Measurements from ENCODE around the gene HYI. TPM values are rescaled to one million over a fixed set of nuclear protein-coding genes. Genes with fewer than 3 reads are reported as not detected.

HYI gene
- total RNA-seq, 1 donor from 2014 or later, result 50.9 TPM

GRCh38 chr1:43444151-43444828, 9.4 kb downstream of the HYI start:
- DNase-seq (ENCODE audit: low spot score), result no peak

DNA sequence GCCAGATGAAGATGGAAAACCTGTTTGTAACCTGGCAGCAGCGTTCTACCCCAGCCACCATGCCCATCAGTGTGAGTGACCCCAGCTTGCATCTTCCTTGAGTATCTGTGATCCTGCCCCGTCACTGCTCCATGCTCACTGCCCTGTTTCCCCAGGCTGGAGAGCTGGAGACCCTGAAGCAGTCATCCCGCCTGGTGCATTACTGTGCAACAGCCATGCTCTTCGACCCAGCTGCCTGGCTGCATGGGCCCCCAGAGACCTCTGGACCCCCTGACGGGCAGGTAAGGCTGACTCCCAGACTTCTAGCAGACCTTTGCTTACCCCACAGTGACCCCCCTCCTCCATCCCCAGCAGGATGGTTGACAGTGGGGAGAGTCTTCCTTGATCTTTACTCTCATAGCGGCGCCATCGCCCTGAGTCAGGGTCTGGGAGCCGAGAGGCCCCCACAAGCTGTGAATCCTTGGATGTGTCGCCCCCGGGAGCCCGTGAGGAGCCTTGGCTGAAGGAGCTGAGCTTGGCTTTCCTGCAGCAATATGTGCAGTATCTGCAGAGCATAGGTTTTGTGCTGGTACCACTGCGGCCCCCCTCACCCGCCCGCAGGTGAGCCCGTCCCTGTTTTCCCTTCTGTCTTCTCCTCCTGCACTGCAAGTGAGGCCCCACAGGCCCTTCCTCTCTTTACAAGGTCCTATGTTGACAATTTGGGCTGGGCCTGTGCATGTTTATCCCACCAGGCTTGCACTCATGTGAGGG, 10.4 kb downstream of the HYI start:
- no peak for DNase-seq (ENCODE audit: low spot score)

- no peak for DNase-seq (ENCODE audit: low spot score)
These were observed 11.0 kb downstream of the HYI start for GRCh38 chr1:43442756-43443155.

- no peak for DNase-seq (ENCODE audit: low spot score)
These were observed 11.7 kb downstream of the HYI start for GRCh38 chr1:43441894-43442637.

- DNase-seq (ENCODE audit: low spot score), result no peak
These were observed 12.4 kb downstream of the HYI start for GRCh38 chr1:43441166-43441893.

- DNase-seq (ENCODE audit: low spot score), result no peak
These were observed 13.4 kb downstream of the HYI start for GRCh38 chr1:43440358-43440757.

DNA sequence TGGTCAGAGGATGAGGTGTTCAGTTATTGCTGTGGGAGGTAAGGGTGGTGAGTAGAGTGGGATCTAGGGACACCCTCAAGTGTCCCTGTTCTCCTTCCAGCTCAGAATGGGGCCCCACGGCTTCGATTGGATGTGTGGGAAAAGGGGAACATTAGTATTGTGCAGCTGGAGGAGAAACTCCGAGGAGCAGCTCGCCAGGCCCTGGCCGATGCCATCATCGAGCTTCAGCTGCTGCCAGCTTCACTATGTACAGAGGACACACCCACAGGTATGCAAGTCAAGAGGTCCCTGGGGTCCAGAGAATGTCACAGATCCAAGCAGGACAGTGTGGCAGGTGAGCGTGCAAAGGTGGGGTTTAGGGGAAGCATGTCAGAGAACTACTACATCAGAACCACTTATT, 13.9 kb downstream of the HYI start:
- no peak for DNase-seq (ENCODE audit: low spot score)

DNA sequence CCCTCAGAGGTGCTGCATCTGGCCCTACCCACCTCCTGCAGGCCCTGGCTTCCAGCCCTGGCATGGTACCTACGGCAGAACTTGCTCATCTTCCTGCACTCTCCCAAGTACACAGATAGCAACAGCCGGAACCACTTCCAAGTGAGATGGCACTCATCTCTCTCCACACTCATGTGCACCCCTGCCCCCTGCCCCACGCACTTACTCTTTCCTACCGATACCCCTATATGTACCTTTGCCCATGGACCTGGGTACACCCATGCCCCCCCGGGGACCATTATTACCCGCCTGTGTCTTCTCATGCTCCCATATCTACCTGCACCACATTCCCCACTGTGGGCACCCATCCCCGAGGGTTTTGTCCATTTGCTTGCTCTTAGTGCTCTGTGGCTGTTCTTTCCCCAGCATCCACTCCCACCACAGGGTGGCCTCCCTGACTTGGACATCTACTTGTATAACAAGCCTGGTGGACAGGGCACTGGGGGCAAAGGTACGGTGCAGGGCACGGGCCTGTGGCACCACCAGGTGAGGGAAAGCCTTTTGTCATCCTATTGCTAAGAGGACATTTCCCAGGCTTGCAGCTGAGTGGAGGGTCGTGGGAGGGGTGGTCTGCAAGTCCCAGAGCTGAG, 14.7 kb downstream of the HYI start:
- no peak for DNase-seq (ENCODE audit: low spot score)

DNA sequence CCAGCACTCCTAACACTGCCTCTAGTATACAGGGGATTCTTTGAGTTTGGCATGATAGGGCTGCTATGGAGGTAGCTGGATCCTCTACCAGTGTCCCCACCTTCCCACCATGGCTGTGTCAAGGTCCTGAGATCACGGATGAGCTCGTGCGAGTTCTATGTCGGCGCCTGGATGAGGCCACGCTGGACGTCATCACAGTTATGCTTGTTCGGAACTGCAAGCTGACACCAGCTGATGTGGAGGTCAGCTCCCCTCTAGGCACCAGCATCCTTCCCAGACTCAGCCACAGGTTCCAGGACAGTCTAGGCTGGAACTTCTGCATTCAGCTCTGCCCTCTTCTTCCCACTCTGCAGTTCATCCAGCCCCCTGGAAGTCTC, 15.2 kb downstream of the HYI start:
- DNase-seq (ENCODE audit: low spot score), result no peak

DNA sequence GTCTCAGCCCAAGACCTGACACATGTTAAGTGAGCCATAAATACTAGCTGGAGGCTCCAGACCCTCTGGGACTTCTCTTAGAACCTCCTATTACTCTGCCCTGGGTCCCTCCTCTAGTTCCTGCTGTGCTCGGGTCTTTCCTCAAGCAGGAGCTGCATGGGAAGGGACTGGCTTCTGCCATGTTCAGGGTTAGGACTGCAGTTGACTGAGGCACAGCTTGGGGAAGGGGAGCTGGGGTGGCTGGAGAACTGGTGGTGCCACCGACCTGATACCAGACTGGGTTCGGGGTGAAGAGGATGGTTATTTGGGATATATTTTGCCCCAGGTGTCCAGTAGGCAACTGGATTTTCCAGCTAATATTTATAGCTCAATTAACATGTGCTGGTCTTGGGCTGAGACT, 15.7 kb downstream of the HYI start:
- no peak for DNase-seq (ENCODE audit: low spot score)

GRCh38 chr1:43437031-43437973, 16.4 kb downstream of the HYI start:
- DNase-seq (ENCODE audit: low spot score), result no peak

DNA sequence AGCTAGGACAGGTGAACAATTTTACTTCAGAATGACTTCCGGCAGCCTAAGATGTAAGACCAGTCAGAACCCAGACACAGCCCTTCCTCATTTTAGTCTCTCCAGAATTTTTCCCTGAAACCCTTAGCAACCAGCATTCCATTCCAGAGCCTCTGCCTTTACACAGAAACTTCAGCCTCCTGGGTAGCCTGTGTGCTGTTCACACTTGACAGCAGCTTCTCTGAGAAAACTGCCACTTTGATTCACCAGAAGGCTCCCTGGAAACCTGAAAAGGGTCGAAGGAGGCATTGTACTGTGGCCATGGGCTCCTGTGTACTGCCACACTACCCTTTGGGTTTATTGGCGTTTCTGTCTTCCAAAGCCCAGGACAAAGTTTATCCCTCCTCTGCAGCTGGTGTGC, 17.4 kb downstream of the HYI start:
- no peak for DNase-seq (ENCODE audit: low spot score)

- no peak for DNase-seq (ENCODE audit: low spot score)
These were observed 18.3 kb downstream of the HYI start for GRCh38 chr1:43435146-43436145.

DNA sequence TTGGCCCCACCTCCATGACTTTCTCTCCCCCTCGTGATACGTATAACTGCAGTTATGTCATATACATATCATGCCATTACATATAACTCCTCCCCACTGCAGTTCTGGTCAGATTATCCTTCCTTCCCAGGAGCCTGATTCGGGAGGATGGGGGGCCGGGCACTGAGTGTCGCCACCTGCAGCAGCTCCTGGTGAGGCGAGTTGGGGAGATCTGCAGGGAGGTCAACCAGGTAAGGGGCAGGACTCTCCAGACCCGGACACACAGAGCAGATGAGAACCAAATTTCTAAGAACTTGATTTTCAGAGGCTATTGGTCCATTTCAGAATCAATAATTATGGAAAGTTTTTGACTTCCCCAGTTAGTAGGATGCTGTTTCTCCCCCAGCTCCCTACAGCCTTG, 19.5 kb downstream of the HYI start:
- DNase-seq (ENCODE audit: low spot score), result no peak

GRCh38 chr1:43432907-43433306, 20.8 kb downstream of the HYI start:
- no peak for DNase-seq (ENCODE audit: low spot score)

- DNase-seq (ENCODE audit: low spot score), result no peak
These were observed 21.4 kb downstream of the HYI start for GRCh38 chr1:43432171-43432860.

DNA sequence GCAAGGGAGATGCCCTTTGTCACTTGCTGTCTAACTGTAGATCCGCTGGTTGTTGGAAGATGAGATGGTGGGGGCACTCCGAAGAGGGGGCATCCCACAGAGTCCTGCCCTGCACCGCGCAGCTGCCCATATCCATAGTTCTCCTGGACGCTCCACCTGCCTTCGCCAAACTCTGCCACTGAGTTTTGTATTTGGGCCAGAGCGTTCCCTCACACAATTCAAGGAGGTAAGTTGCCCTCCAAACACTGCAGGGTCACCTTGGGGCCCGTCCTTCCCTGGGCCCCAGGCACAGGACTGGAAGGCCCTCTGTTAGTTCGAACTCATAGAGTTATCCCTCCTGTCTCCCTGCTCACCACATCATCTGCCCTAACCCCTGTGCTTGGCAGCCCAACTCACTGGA, 22.1 kb downstream of the HYI start:
- DNase-seq (ENCODE audit: low spot score), result no peak

DNA sequence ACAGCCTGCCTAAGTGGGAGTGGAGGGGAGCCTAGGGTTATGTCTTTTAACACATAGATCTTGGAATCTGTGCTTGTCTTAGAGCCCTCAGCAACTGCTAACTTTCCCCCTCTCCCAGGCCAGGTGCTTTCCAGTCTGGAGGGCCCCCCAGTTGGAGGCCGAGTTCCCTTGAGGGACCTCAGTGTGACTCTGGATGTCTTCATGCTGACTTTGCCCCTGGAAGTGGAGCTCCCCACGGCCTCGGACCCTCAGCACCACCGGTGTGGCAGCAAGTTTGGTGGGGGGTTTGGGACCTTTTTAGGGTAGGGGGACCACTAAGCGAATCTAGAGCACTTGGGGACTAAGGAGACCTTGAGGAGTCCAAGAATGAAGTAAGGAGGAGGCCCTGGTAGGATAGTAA, 22.9 kb downstream of the HYI start:
- DNase-seq (ENCODE audit: low spot score), result no peak

DNA sequence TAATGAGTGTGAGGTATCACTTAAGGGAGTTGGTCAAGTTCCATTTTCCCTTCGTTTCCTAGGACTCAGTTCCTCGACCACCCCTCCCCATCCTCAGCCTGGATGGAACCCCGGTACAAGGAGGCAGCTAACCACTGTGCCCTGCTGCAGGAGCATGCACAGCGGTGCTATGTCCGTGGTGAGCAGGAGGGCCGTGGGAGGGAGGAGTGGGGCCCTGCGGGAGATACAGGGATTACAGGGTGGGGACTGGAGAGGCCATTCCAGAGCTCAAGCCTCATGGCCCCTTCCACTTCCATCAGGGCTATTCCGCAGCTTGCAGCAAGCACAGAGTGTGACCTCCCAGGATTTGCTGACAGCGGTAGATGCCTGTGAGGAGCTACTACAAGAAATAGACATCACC, 25.8 kb downstream of the HYI start:
- no peak for DNase-seq (ENCODE audit: low spot score)
